ENCODE measurements around the gene PRR27.

PRR27 gene
- 0 to 3.1 (median 0) reads per million in 17 experiments for total RNA-seq

GRCh38 chr4:70153937-70154336, at the start of gene PRR27:
TSS of gene PRR27 (plus strand) at chr4:70154237. CDS start at chr4:70154376, 139 bp downstream.
- DNase-seq = no peak

- DNase-seq = no peak
Measured at GRCh38 chr4:70110917-70111316, 43.1 kb upstream of the PRR27 start.

GRCh38 chr4:70113656-70114055, 40.4 kb upstream of the PRR27 start:
- no peak for DNase-seq

- DNase-seq = no peak
Measured at GRCh38 chr4:70114096-70114495, 39.9 kb upstream of the PRR27 start.

- no peak for DNase-seq
Measured at GRCh38 chr4:70120323-70120722, 33.7 kb upstream of the PRR27 start.

GRCh38 chr4:70133473-70133872, 20.6 kb upstream of the PRR27 start:
- DNase-seq = no peak

- no peak for DNase-seq
Measured at GRCh38 chr4:70138751-70139150, 15.3 kb upstream of the PRR27 start.

- DNase-seq = no peak
Measured at GRCh38 chr4:70151271-70151670, 2.8 kb upstream of the PRR27 start.

- DNase-seq = no peak
Measured at GRCh38 chr4:70152088-70152487, 1.9 kb upstream of the PRR27 start.

- DNase-seq = no peak
Measured at GRCh38 chr4:70158576-70158975, 4.5 kb downstream of the PRR27 start.

GRCh38 chr4:70177090-70177489, 23.1 kb downstream of the PRR27 start:
- DNase-seq = no peak

- DNase-seq = no peak
Measured at GRCh38 chr4:70178075-70178660, 24.1 kb downstream of the PRR27 start.

- no peak for DNase-seq
Measured at GRCh38 chr4:70179811-70180210, 25.8 kb downstream of the PRR27 start.

GRCh38 chr4:70181864-70182263, 27.8 kb downstream of the PRR27 start:
- no peak for DNase-seq

GRCh38 chr4:70182517-70183167, 28.6 kb downstream of the PRR27 start:
- DNase-seq = no peak

GRCh38 chr4:70183168-70183939, 29.3 kb downstream of the PRR27 start:
- DNase-seq = peak; percentile 17 to 72 (median 52)

- no peak for DNase-seq
Measured at GRCh38 chr4:70183940-70184246, 29.9 kb downstream of the PRR27 start.

GRCh38 chr4:70187216-70187615, 33.2 kb downstream of the PRR27 start:
- DNase-seq = no peak

- DNase-seq = no peak
Measured at GRCh38 chr4:70190579-70190978, 36.5 kb downstream of the PRR27 start.

- no peak for DNase-seq
Measured at GRCh38 chr4:70191647-70192046, 37.6 kb downstream of the PRR27 start.

- no peak for DNase-seq
Measured at GRCh38 chr4:70192895-70193294, 38.9 kb downstream of the PRR27 start.

- DNase-seq = no peak
Measured at GRCh38 chr4:70195425-70195824, 41.4 kb downstream of the PRR27 start, which contains the start of gene ODAM. TSS of gene ODAM (plus strand) at chr4:70195725. CDS start at chr4:70196544, 819 bp downstream.

GRCh38 chr4:70196857-70197256, 42.8 kb downstream of the PRR27 start:
- no peak for DNase-seq

- DNase-seq = no peak
Measured at GRCh38 chr4:70197842-70198241, 43.8 kb downstream of the PRR27 start.

Data from suppressor macrophage (primary cell).